GM12801 (cell line): ENCODE results near the gene RDX.

ENCODE experiments used
- CTCF ChIP-seq: IDR thresholded peaks from one replicate; pipeline ENCODE4 v1.5.1; 2011; ENCODE audit warnings: control low read depth; ENCODE audit not compliant: insufficient read length; ENCODE audit errors: extremely low read depth

The RDX gene

GRCh38 chr11:110335358-110335757, 38.9 kb upstream of the RDX start:
- TF ChIP-seq CTCF = no peak

GRCh38 chr11:110331626-110332025, 35.2 kb upstream of the RDX start:
- no peak for TF ChIP-seq CTCF

GRCh38 chr11:110329445-110329844, 33.0 kb upstream of the RDX start:
- TF ChIP-seq CTCF = no peak

- TF ChIP-seq CTCF = no peak
Measured at GRCh38 chr11:110327508-110327907, 31.1 kb upstream of the RDX start.

- no peak for TF ChIP-seq CTCF
Measured at GRCh38 chr11:110323786-110324185, 27.4 kb upstream of the RDX start.

- TF ChIP-seq CTCF = no peak
Measured at GRCh38 chr11:110319501-110319900, 23.1 kb upstream of the RDX start.

- no peak for TF ChIP-seq CTCF
Measured at GRCh38 chr11:110318638-110319404, 22.4 kb upstream of the RDX start.
